ENCODE results near the gene ANG. TPM values are rescaled to one million over a fixed set of nuclear protein-coding genes. Genes with fewer than 3 reads are reported as not detected.

ANG gene
- total and polyA plus RNA-seq, 7 experiments from 2014 or later: 0.40 to 3.5 (median 1.6) TPM; not detected in 3

GRCh38 chr14:20668969-20669368 is 19.6 kb upstream of the ANG start:
- H3K4me3 ChIP-seq (ENCODE audit: low read length): no peak overlapping the region
- H3K27ac ChIP-seq (ENCODE audit: low read depth, low read length): no peak overlapping the region
- H3K36me3 Mint-ChIP-seq: peaks cover 0 to 8% (median 0%) of the 10 kb centered on the region in 5 donors
- peaks cover 6 to 41% (median 15%) of the 10 kb centered on the region in 7 donors for H3K4me1 Mint-ChIP-seq
- no peak for ATAC-seq
- H3K4me1 ChIP-seq (ENCODE audit: control insufficient read depth in 2 of 2, insufficient read depth in 2 of 2, low read length in 2 of 2): peaks cover 4 to 9% of the 10 kb centered on the region in 2 donors
- no peak for DNase-seq
- H3K9me3 Mint-ChIP-seq: peaks cover 0 to 4% (median 0%) of the 10 kb centered on the region in 11 donors
- no peaks in the 10 kb centered on the region for H3K27me3 ChIP-seq (ENCODE audit: control insufficient read depth in 2 of 2, insufficient read depth in 2 of 2, low read length in 2 of 2)
- H3K27ac Mint-ChIP-seq: no peak overlapping the region
- H3K9me3 ChIP-seq (ENCODE audit: control insufficient read depth in 2 of 3, low read length in 3 of 3): no peaks in the 10 kb centered on the region
- ChIA-PET POLR2A (interaction anchor here (0.9 to 3.9 kb wide), 3 partner anchors 12 to 43 kb away, joined by 3 to 18 read pairs (median 6); partner anchors contain the start of gene RNASE4), CTCF (interaction anchor here (0.8 to 1.2 kb wide), 2 partner anchors 10 to 55 kb away, joined by 3 read pairs; no protein-coding TSS in a partner anchor)
- no peaks in the 10 kb centered on the region for H3K27me3 Mint-ChIP-seq
- intact Hi-C loops (cut with micrococcal nuclease): loop anchor here in 1 of 2 donors (5.0 kb wide), 1 partner anchor 37 kb away; no protein-coding TSS in a partner anchor
- H3K4me3 Mint-ChIP-seq: no peak overlapping the region
- no peaks in the 10 kb centered on the region for H3K36me3 ChIP-seq (ENCODE audit: control insufficient read depth in 2 of 3, insufficient read depth in 3 of 3, low read length in 3 of 3)

GRCh38 chr14:20671597-20672283 is 16.8 kb upstream of the ANG start:
- Histone ChIP-seq H3K4me1 (ENCODE audit: control insufficient read depth in 2 of 2, insufficient read depth in 2 of 2, low read length in 2 of 2) (peaks cover 4 to 9% of the 10 kb centered on the region in 2 donors), H3K9me3 (ENCODE audit: control insufficient read depth in 2 of 3, low read length in 3 of 3) (no peaks in the 10 kb centered on the region), H3K27ac (ENCODE audit: low read depth, low read length) (no peak overlapping the region), H3K4me3 (ENCODE audit: low read length) (no peak overlapping the region), H3K27me3 (ENCODE audit: control insufficient read depth in 2 of 2, insufficient read depth in 2 of 2, low read length in 2 of 2) (no peaks in the 10 kb centered on the region), H3K36me3 (ENCODE audit: control insufficient read depth in 2 of 3, insufficient read depth in 3 of 3, low read length in 3 of 3) (no peaks in the 10 kb centered on the region)
- ChIA-PET CTCF (no interaction called here), POLR2A (interaction anchor here (0.7 kb wide), 1 partner anchor 102 kb away, joined by 3 read pairs; no protein-coding TSS in a partner anchor)
- Mint-ChIP-seq H3K9me3 (peaks cover 0 to 4% (median 0%) of the 10 kb centered on the region in 11 donors), H3K4me1 (peaks cover 6 to 29% (median 14%) of the 10 kb centered on the region in 7 donors), H3K27me3 (peaks cover 0 to 6% (median 0%) of the 10 kb centered on the region in 5 donors), H3K4me3 (no peak overlapping the region), H3K36me3 (peaks cover 0 to 8% (median 0%) of the 10 kb centered on the region in 5 donors), H3K27ac (no peak overlapping the region)
- DNase-seq: no peak
- intact Hi-C loops (cut with micrococcal nuclease): no loop called here
- ATAC-seq: no peak

GRCh38 chr14:20675669-20676068 is 12.9 kb upstream of the ANG start:
- no peaks in the 10 kb centered on the region for H3K9me3 Mint-ChIP-seq
- ChIA-PET POLR2A (interaction anchor here (1.1 kb wide), 1 partner anchor 9 kb away, joined by 3 read pairs; the partner anchor contains the start of gene RNASE4), CTCF (interaction anchor here (0.6 to 1.6 kb wide), 4 partner anchors 12 to 349 kb away, joined by 3 to 5 read pairs (median 4); no protein-coding TSS in a partner anchor)
- H3K36me3 ChIP-seq (ENCODE audit: control insufficient read depth in 2 of 3, insufficient read depth in 3 of 3, low read length in 3 of 3): no peaks in the 10 kb centered on the region
- H3K4me1 Mint-ChIP-seq: peaks cover 5 to 22% (median 13%) of the 10 kb centered on the region in 7 donors
- no peak overlapping the region for H3K4me3 ChIP-seq (ENCODE audit: low read length)
- no peak for DNase-seq
- no peak overlapping the region for H3K4me3 Mint-ChIP-seq
- no peaks in the 10 kb centered on the region for H3K9me3 ChIP-seq (ENCODE audit: control insufficient read depth in 2 of 3, low read length in 3 of 3)
- no peaks in the 10 kb centered on the region for H3K36me3 Mint-ChIP-seq
- intact Hi-C loops (cut with micrococcal nuclease): no loop called here
- H3K27ac Mint-ChIP-seq: no peak overlapping the region
- no peak for ATAC-seq
- H3K27me3 Mint-ChIP-seq: peaks cover 0 to 6% (median 0%) of the 10 kb centered on the region in 5 donors
- H3K27ac ChIP-seq (ENCODE audit: low read depth, low read length): no peak overlapping the region
- H3K27me3 ChIP-seq (ENCODE audit: control insufficient read depth in 2 of 2, insufficient read depth in 2 of 2, low read length in 2 of 2): no peaks in the 10 kb centered on the region
- H3K4me1 ChIP-seq (ENCODE audit: control insufficient read depth in 2 of 2, insufficient read depth in 2 of 2, low read length in 2 of 2): peaks cover 9 to 12% of the 10 kb centered on the region in 2 donors

GRCh38 chr14:20676072-20676471 is 12.5 kb upstream of the ANG start:
- Histone ChIP-seq H3K4me1 (ENCODE audit: control insufficient read depth in 2 of 2, insufficient read depth in 2 of 2, low read length in 2 of 2) (peaks cover 12 to 16% of the 10 kb centered on the region in 2 donors), H3K36me3 (ENCODE audit: control insufficient read depth in 2 of 3, insufficient read depth in 3 of 3, low read length in 3 of 3) (no peaks in the 10 kb centered on the region), H3K9me3 (ENCODE audit: control insufficient read depth in 2 of 3, low read length in 3 of 3) (no peaks in the 10 kb centered on the region), H3K27me3 (ENCODE audit: control insufficient read depth in 2 of 2, insufficient read depth in 2 of 2, low read length in 2 of 2) (no peaks in the 10 kb centered on the region), H3K4me3 (ENCODE audit: low read length) (no peak overlapping the region), H3K27ac (ENCODE audit: low read depth, low read length) (no peak overlapping the region)
- H3K27ac Mint-ChIP-seq: no peak overlapping the region
- peaks cover 9 to 26% (median 17%) of the 10 kb centered on the region in 7 donors for H3K4me1 Mint-ChIP-seq
- DNase-seq: no peak
- H3K4me3 Mint-ChIP-seq: no peak overlapping the region
- ChIA-PET POLR2A (interaction anchor here (1.1 kb wide), 1 partner anchor 9 kb away, joined by 3 read pairs; the partner anchor contains the start of gene RNASE4), CTCF (interaction anchor here (0.6 to 1.6 kb wide), 4 partner anchors 13 to 349 kb away, joined by 3 to 5 read pairs (median 4); no protein-coding TSS in a partner anchor)
- ATAC-seq: no peak
- no peaks in the 10 kb centered on the region for H3K36me3 Mint-ChIP-seq
- intact Hi-C loops (cut with micrococcal nuclease): no loop called here
- peaks cover 0 to under 1% (median 0%) of the 10 kb centered on the region in 11 donors for H3K9me3 Mint-ChIP-seq
- peaks cover 0 to 6% (median 0%) of the 10 kb centered on the region in 5 donors for H3K27me3 Mint-ChIP-seq

- H3K4me1 ChIP-seq (ENCODE audit: control insufficient read depth in 2 of 2, insufficient read depth in 2 of 2, low read length in 2 of 2): peaks cover 18 to 24% of the 10 kb centered on the region in 2 donors
- intact Hi-C loops (cut with micrococcal nuclease): loop anchor here (5.0 kb wide), 5 partner anchors 292 to 587 kb away; partner anchors contain the start of genes HNRNPC (in 1 of the 2), METTL17 (in 1 of the 2) and TMEM253 (in 1 of the 2)
Measured at GRCh38 chr14:20679907-20680306, 8.7 kb upstream of the ANG start.

GRCh38 chr14:20680363-20680762 is 8.2 kb upstream of the ANG start:
- Histone ChIP-seq H3K27ac (ENCODE audit: low read depth, low read length) (no peak overlapping the region), H3K27me3 (ENCODE audit: control insufficient read depth in 2 of 2, insufficient read depth in 2 of 2, low read length in 2 of 2) (no peaks in the 10 kb centered on the region), H3K4me1 (ENCODE audit: control insufficient read depth in 2 of 2, insufficient read depth in 2 of 2, low read length in 2 of 2) (peaks cover 18 to 24% of the 10 kb centered on the region in 2 donors), H3K9me3 (ENCODE audit: control insufficient read depth in 2 of 3, low read length in 3 of 3) (no peaks in the 10 kb centered on the region), H3K4me3 (ENCODE audit: low read length) (peak overlapping the region; percentile 98), H3K36me3 (ENCODE audit: control insufficient read depth in 2 of 3, insufficient read depth in 3 of 3, low read length in 3 of 3) (peaks cover 0 to 6% (median 0%) of the 10 kb centered on the region in 3 experiments)
- peaks cover 0 to 6% (median 0%) of the 10 kb centered on the region in 5 donors for H3K27me3 Mint-ChIP-seq
- H3K27ac Mint-ChIP-seq: peak overlapping the region in 1 of 9 donors; percentile 15
- ATAC-seq (no peak), DNase-seq (no peak)
- POLR2A ChIA-PET: interaction anchor here (0.5 to 6.2 kb wide), 7 partner anchors 11 to 266 kb away, joined by 3 to 73 read pairs (median 18); partner anchors contain the start of gene TEP1
- H3K4me1 Mint-ChIP-seq: peaks cover 10 to 35% (median 32%) of the 10 kb centered on the region in 7 donors
- intact Hi-C loops (cut with micrococcal nuclease): loop anchor here (5.0 kb wide), 5 partner anchors 292 to 587 kb away; partner anchors contain the start of genes HNRNPC (in 1 of the 2), METTL17 (in 1 of the 2) and TMEM253 (in 1 of the 2)
- no peak overlapping the region for H3K4me3 Mint-ChIP-seq
- peaks cover 0 to 9% (median 0%) of the 10 kb centered on the region in 11 donors for H3K9me3 Mint-ChIP-seq
- CTCF ChIA-PET: interaction anchor here (2.2 to 4.3 kb wide), 3 partner anchors 12 to 71 kb away, joined by 5 to 30 read pairs (median 19); no protein-coding TSS in a partner anchor
- H3K36me3 Mint-ChIP-seq: peaks cover 0 to 3% (median 0%) of the 10 kb centered on the region in 5 donors

More at GRCh38 chr14:20679907-20680306, 8.7 kb upstream of the ANG start:
- H3K36me3 ChIP-seq (ENCODE audit: control insufficient read depth in 2 of 3, insufficient read depth in 3 of 3, low read length in 3 of 3): peaks cover 0 to 6% (median 0%) of the 10 kb centered on the region in 3 experiments
- Mint-ChIP-seq H3K27me3 (peaks cover 0 to 6% (median 0%) of the 10 kb centered on the region in 5 donors), H3K27ac (no peak overlapping the region), H3K9me3 (peaks cover 0 to 9% (median 0%) of the 10 kb centered on the region in 11 donors), H3K36me3 (peaks cover 0 to 3% (median 0%) of the 10 kb centered on the region in 5 donors), H3K4me3 (no peak overlapping the region), H3K4me1 (peaks cover 10 to 31% (median 27%) of the 10 kb centered on the region in 7 donors)
- H3K9me3 ChIP-seq (ENCODE audit: control insufficient read depth in 2 of 3, low read length in 3 of 3): no peaks in the 10 kb centered on the region
- no peak overlapping the region for H3K4me3 ChIP-seq (ENCODE audit: low read length)
- CTCF ChIA-PET: interaction anchor here (0.6 to 4.3 kb wide), 3 partner anchors 12 to 71 kb away, joined by 3 to 30 read pairs (median 19); no protein-coding TSS in a partner anchor
- ATAC-seq (no peak), DNase-seq (no peak)
- no peaks in the 10 kb centered on the region for H3K27me3 ChIP-seq (ENCODE audit: control insufficient read depth in 2 of 2, insufficient read depth in 2 of 2, low read length in 2 of 2)
- H3K27ac ChIP-seq (ENCODE audit: low read depth, low read length): no peak overlapping the region
- POLR2A ChIA-PET: interaction anchor here (0.5 to 6.2 kb wide), 7 partner anchors 11 to 265 kb away, joined by 3 to 73 read pairs (median 18); partner anchors contain the start of gene TEP1
